ENCODE measurements around the gene CDKN2AIPNL. TPM values are rescaled to one million over a fixed set of nuclear protein-coding genes. Genes with fewer than 3 reads are reported as not detected.
"Not testable (repeated sequence)": the region's sequence is repeated elsewhere in the genome, so short reads cannot be mapped to it uniquely, and the experiment has no call there.

Gene CDKN2AIPNL
- total RNA-seq, 2 donors from 2014 or later, result 14.5 to 26.3 TPM

GRCh38 chr5:134422791-134423365 lies 11.2 kb upstream of the CDKN2AIPNL start:
- no peaks in the 10 kb centered on the region for H3K36me3 ChIP-seq
- no peak overlapping the region for H3K27ac ChIP-seq
- no peak for DNase-seq
- H3K27me3 ChIP-seq, result no peaks in the 10 kb centered on the region
- H3K9me3 ChIP-seq, result no peaks in the 10 kb centered on the region
- no peak overlapping the region for H3K9ac ChIP-seq (ENCODE audit: low read depth in 2 of 2, low read length in 2 of 2)
- H3K4me1 ChIP-seq, result no peaks in the 10 kb centered on the region
- H3K4me3 ChIP-seq, result no peak overlapping the region
- TF ChIP-seq, protein P1, sequence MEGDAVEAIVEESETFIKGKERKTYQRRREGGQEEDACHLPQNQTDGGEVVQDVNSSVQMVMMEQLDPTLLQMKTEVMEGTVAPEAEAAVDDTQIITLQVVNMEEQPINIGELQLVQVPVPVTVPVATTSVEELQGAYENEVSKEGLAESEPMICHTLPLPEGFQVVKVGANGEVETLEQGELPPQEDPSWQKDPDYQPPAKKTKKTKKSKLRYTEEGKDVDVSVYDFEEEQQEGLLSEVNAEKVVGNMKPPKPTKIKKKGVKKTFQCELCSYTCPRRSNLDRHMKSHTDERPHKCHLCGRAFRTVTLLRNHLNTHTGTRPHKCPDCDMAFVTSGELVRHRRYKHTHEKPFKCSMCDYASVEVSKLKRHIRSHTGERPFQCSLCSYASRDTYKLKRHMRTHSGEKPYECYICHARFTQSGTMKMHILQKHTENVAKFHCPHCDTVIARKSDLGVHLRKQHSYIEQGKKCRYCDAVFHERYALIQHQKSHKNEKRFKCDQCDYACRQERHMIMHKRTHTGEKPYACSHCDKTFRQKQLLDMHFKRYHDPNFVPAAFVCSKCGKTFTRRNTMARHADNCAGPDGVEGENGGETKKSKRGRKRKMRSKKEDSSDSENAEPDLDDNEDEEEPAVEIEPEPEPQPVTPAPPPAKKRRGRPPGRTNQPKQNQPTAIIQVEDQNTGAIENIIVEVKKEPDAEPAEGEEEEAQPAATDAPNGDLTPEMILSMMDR (IDR thresholded peaks at IDR 0.05), result no peak
- intact Hi-C loops (cut with DNase I), result no loop called here

DNA sequence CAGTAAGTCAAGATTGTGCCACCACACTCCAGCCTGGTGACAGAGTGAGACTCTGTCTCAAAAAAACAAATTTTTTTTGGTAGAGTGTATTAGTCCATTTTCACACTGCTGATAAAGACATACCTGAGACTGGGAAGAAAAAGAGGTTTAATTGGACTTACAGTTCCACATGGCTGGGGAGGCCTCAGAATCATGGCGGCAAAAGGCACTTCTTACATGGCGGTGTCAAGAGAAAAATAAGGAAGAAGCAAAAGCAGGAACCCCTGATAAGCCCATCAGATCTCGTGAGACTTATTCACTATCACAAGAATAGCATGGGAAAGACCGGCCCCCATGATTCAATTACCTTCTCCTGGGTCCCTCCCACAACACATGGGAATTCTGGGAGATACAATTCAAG lies 9.4 kb upstream of the CDKN2AIPNL start:
- intact Hi-C loops (cut with DNase I); H3K36me3 ChIP-seq; H3K9me3 ChIP-seq; H3K4me3 ChIP-seq; H3K9ac ChIP-seq (ENCODE audit: low read depth in 2 of 2, low read length in 2 of 2); DNase-seq; H3K27ac ChIP-seq; H3K27me3 ChIP-seq; H3K4me1 ChIP-seq: not testable (repeated sequence)

- Histone ChIP-seq H3K27ac (no peak overlapping the region), H3K4me1 (no peaks in the 10 kb centered on the region), H3K36me3 (no peaks in the 10 kb centered on the region), H3K27me3 (no peaks in the 10 kb centered on the region), H3K4me3 (no peak overlapping the region), H3K9me3 (no peaks in the 10 kb centered on the region), H3K9ac (ENCODE audit: low read depth in 2 of 2, low read length in 2 of 2) (no peak overlapping the region)
- TF ChIP-seq, protein P1 (IDR thresholded peaks at IDR 0.05), result no peak
- intact Hi-C loops (cut with DNase I), result no loop called here
- DNase-seq, result no peak
Measured at GRCh38 chr5:134420343-134420742, 8.7 kb upstream of the CDKN2AIPNL start.

GRCh38 chr5:134418958-134419357 lies 7.3 kb upstream of the CDKN2AIPNL start:
- TF ChIP-seq, protein P1 (IDR thresholded peaks at IDR 0.05), result no peak
- no peak overlapping the region for H3K9ac ChIP-seq (ENCODE audit: low read depth in 2 of 2, low read length in 2 of 2)
- no peaks in the 10 kb centered on the region for H3K4me1 ChIP-seq
- H3K4me3 ChIP-seq, result no peak overlapping the region
- H3K27ac ChIP-seq, result no peak overlapping the region
- H3K36me3 ChIP-seq, result no peaks in the 10 kb centered on the region
- H3K9me3 ChIP-seq, result no peaks in the 10 kb centered on the region
- intact Hi-C loops (cut with DNase I), result loop anchor here (10.0 kb wide), 1 partner anchor 46 kb away; no protein-coding TSS in a partner anchor
- no peaks in the 10 kb centered on the region for H3K27me3 ChIP-seq
- DNase-seq, result no peak

GRCh38 chr5:134417707-134418106 lies 6.0 kb upstream of the CDKN2AIPNL start:
- Histone ChIP-seq H3K9ac (ENCODE audit: low read depth in 2 of 2, low read length in 2 of 2) (no peak overlapping the region), H3K4me1 (no peaks in the 10 kb centered on the region), H3K36me3 (no peaks in the 10 kb centered on the region), H3K27me3 (no peaks in the 10 kb centered on the region), H3K9me3 (no peaks in the 10 kb centered on the region), H3K27ac (no peak overlapping the region), H3K4me3 (no peak overlapping the region)
- no peak for DNase-seq
- TF ChIP-seq, protein P1 (IDR thresholded peaks at IDR 0.05), result no peak
- intact Hi-C loops (cut with DNase I), result loop anchor here (10.0 kb wide), 1 partner anchor 47 kb away; no protein-coding TSS in a partner anchor

DNA sequence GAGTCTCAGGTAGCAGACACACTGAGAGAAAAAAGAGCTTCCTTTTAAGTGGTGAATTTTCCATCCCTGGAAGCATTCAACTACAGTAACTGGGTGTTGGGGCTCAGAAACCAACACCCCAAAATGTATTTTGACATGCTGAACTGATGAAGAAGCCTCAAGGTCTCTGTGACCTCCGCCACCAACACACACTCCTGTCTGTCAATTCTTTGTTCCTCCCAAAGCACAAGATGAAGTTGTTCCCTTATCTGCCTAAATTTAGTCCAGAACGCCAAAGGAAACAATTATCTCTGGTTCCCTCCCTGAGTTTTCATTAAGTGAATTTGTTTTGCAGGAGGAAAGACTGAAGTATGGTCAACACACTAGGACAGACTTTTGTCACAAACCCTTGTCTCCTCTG lies 1.4 kb upstream of the CDKN2AIPNL start:
- no peaks in the 10 kb centered on the region for H3K9me3 ChIP-seq
- TF ChIP-seq, protein P1 (IDR thresholded peaks at IDR 0.05), result no peak
- H3K27ac ChIP-seq, result peak overlapping the region; percentile 30
- intact Hi-C loops (cut with DNase I), result loop anchor here (5.0 to 10.0 kb wide), 3 partner anchors 52 to 114 kb away; partner anchors contain the start of gene JADE2
- peak overlapping the region in 1 of 2 donors; percentile 93 for H3K9ac ChIP-seq (ENCODE audit: low read depth in 2 of 2, low read length in 2 of 2)
- H3K4me3 ChIP-seq, result no peak overlapping the region
- no peaks in the 10 kb centered on the region for H3K36me3 ChIP-seq
- peaks cover 8% of the 10 kb centered on the region for H3K4me1 ChIP-seq
- no peaks in the 10 kb centered on the region for H3K27me3 ChIP-seq
- no peak for DNase-seq

Data from colonic mucosa (tissue), 4 donors.